K562 (cell line): ENCODE results near the gene PPM1H.

Experiments
- ZNF589 ChIP-seq: fragments of 200-800 bp; sonication (Bioruptor generic); IDR thresholded peaks from 2 replicates; pipeline ENCODE4 v1.6.1; 2016; ENCODE audit warnings: low read depth, missing genetic modification characterization, missing compliant biosample characterization
- TF ChIP-seq, protein P1 (sequence below): sonication (generic); formaldehyde crosslinking; IDR thresholded peaks from 2 replicates; pipeline ENCODE4 v1.8.1; 2023; ENCODE audit warnings: mild to moderate bottlenecking, missing genetic modification reagents, moderate library complexity

DNA sequence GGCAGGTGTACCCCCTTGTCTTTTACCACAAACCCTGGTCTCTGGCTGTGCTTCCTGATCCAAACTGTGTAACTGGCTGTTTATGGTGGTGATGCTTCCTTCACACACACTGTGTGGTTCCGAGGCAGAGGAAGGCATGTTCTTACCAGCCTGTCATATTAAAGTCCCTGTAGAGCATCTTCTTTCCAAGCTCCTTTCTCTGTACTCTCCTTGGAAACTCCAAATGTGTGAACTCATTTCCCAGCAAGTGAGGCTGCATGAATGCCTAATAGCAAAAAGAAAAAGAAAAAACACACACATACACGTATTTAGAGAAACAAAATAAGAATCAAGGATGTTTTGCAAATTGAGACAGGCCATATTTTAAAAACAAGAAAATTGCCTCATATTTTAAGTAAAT is 214.9 kb downstream of the PPM1H start:
- TF ChIP-seq ZNF589 (CRISPR knock-in tag): no peak
- TF ChIP-seq, protein P1, sequence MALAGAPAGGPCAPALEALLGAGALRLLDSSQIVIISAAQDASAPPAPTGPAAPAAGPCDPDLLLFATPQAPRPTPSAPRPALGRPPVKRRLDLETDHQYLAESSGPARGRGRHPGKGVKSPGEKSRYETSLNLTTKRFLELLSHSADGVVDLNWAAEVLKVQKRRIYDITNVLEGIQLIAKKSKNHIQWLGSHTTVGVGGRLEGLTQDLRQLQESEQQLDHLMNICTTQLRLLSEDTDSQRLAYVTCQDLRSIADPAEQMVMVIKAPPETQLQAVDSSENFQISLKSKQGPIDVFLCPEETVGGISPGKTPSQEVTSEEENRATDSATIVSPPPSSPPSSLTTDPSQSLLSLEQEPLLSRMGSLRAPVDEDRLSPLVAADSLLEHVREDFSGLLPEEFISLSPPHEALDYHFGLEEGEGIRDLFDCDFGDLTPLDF (CRISPR knock-in tag): no peak
